Measurements from ENCODE around the gene WNT8A. TPM values are rescaled to one million over a fixed set of nuclear protein-coding genes. Genes with fewer than 3 reads are reported as not detected.

Gene WNT8A
- total and polyA plus RNA-seq, 2 donors (not counting 1 experiment from before 2014, with no cell fraction given) = not detected

DNA sequence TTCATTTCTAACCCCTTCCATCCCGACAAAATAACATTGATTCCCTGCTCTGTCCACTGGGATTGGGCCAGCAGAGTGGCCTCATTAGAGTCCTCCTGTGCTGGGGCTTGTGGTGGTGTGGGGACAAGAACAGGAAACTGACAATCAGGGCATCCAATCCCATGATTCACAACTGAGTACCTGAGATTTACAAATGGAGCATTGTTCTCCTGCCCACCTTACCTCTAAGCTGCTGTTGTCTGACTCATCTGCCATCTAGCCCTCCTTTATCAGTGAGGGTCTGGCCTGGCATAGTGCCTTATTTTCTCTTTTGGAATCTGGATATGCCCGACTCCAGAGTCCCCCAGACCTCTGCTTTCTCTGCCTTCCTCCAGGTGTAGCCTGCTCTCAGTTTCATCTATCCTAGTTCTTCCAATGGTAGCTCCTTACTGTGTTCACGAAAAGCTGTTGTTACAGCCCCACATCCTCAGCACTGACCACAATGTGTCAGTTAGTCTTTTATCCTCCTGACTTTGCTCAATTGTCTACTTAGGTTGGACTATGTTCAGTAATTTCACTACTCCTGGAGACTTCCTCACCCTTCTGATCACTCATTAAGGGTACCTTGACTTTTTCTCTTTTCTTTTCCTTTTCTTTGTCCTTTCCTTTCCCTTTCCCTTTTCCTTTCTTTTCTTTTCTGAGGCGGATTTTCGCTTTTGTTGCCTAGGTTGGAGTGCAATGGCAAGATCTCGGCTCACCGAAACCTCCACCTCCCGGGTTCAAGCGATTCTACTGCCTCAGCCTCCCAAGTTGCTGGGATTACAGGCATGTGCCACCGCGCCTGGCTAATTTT is 13.4 kb downstream of the WNT8A start:
- DNase-seq (no peak), ATAC-seq (ENCODE audit: low read depth) (no peak)
- Histone ChIP-seq H3K27ac (ENCODE audit: low read length in 2 of 2) (no peak overlapping the region), H3K79me2 (ENCODE audit: control insufficient read depth, insufficient read depth, low read length) (no peaks in the 10 kb centered on the region), H3K4me2 (replicated peaks; ENCODE audit: low read depth, low read length, poor library complexity, severe bottlenecking) (no peak overlapping the region), H3K4me3 (ENCODE audit: control extremely low read depth in 1 of 5, extremely low read depth in 1 of 5, insufficient read depth in 1 of 5, low read depth in 2 of 5, low read length in 4 of 5) (no peak overlapping the region), H3K9me3 (ENCODE audit: control extremely low read depth in 1 of 3, control insufficient read depth in 2 of 3, insufficient read depth in 1 of 3, low read length in 2 of 3) (no peaks in the 10 kb centered on the region), H3K4me1 (ENCODE audit: control insufficient read depth in 2 of 2, insufficient read depth in 2 of 2, low read length in 2 of 2) (peaks cover under 1 to 3% of the 10 kb centered on the region in 2 donors), H4K20me1 (ENCODE audit: control insufficient read depth, insufficient read depth, low read length, poor library complexity, severe bottlenecking) (no peaks in the 10 kb centered on the region), H3K27me3 (replicated peaks in 1 of 4; ENCODE audit: control extremely low read depth in 1 of 4, control insufficient read depth in 3 of 4, insufficient read depth in 4 of 4, low read length in 3 of 4) (no peaks in the 10 kb centered on the region), H2AFZ (ENCODE audit: insufficient read depth, low read depth, low read length, poor library complexity, severe bottlenecking) (no peak overlapping the region), H3K36me3 (replicated peaks in 1 of 2; ENCODE audit: control extremely low read depth in 1 of 2, control insufficient read depth in 1 of 2, extremely low read depth in 1 of 2, insufficient read depth in 2 of 2, low read length in 1 of 2) (no peaks in the 10 kb centered on the region), H3K9ac (ENCODE audit: low read length) (no peak overlapping the region)
- Mint-ChIP-seq H3K4me3 (no peak overlapping the region), H3K27ac (no peak overlapping the region), H3K4me1 (peaks cover 7% of the 10 kb centered on the region), H3K27me3 (peaks cover 10% of the 10 kb centered on the region), H3K9me3 (ENCODE audit: insufficient read depth) (no peaks in the 10 kb centered on the region)
- 100% methylated on average over 8 of the region's 11 CpGs for WGBS (ENCODE audit: insufficient coverage)
- ChIA-PET CTCF (no interaction called here), POLR2A (no interaction called here)
- TF ChIP-seq EZH2 (IDR thresholded peaks at IDR 0.05; ENCODE audit: borderline replicate concordance, insufficient read depth, low read depth, low read length, poor library complexity, severe bottlenecking) = no peak
- TF ChIP-seq, protein P1, sequence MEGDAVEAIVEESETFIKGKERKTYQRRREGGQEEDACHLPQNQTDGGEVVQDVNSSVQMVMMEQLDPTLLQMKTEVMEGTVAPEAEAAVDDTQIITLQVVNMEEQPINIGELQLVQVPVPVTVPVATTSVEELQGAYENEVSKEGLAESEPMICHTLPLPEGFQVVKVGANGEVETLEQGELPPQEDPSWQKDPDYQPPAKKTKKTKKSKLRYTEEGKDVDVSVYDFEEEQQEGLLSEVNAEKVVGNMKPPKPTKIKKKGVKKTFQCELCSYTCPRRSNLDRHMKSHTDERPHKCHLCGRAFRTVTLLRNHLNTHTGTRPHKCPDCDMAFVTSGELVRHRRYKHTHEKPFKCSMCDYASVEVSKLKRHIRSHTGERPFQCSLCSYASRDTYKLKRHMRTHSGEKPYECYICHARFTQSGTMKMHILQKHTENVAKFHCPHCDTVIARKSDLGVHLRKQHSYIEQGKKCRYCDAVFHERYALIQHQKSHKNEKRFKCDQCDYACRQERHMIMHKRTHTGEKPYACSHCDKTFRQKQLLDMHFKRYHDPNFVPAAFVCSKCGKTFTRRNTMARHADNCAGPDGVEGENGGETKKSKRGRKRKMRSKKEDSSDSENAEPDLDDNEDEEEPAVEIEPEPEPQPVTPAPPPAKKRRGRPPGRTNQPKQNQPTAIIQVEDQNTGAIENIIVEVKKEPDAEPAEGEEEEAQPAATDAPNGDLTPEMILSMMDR (IDR thresholded peaks at IDR 0.05) = no peak
- intact Hi-C loops (cut with micrococcal nuclease) = no loop called here
